HAP-1 (cell line): ENCODE results near the gene ZNHIT1.
"Not testable (repeated sequence)": the region's sequence is repeated elsewhere in the genome, so short reads cannot be mapped to it uniquely, and the experiment has no call there.

Source experiments
- DNase-seq, 2 experiments: peaks; one replicate each; pipeline ENCODE4 v3.0.0-alpha.2; 2016 to 2020; ENCODE audit warnings: low spot score in 2 of 2
- H3K27me3 ChIP-seq: fragments of 250-450 bp; sonication (Bioruptor Pico); 2 replicates; pipeline ENCODE4 v1.5.1; 2020; ENCODE audit warnings: low read depth, mild to moderate bottlenecking, moderate library complexity
- H3K36me3 ChIP-seq: fragments of 250-450 bp; sonication (Bioruptor Pico); replicated peaks from 2 replicates; pipeline ENCODE4 v1.5.1; 2020; ENCODE audit warnings: mild to moderate bottlenecking
- H3K4me1 ChIP-seq: fragments of 250-450 bp; sonication (Bioruptor Pico); 2 replicates; pipeline ENCODE4 v1.5.1; 2020; ENCODE audit warnings: mild to moderate bottlenecking
- H3K4me3 ChIP-seq: fragments of 250-450 bp; sonication (Bioruptor Pico); 2 replicates; pipeline ENCODE4 v1.5.1; 2020; ENCODE audit warnings: mild to moderate bottlenecking, moderate library complexity
- H3K9me3 ChIP-seq: fragments of 250-450 bp; sonication (Bioruptor Pico); 2 replicates; pipeline ENCODE4 v1.5.1; 2020; ENCODE audit warnings: mild to moderate bottlenecking, moderate library complexity
- in situ Hi-C: fragments of 300-500 bp; cut with MboI; formaldehyde crosslinking; loops from 3 replicates; pipeline ENCODE4 v1.14.3; 2020; ENCODE audit warnings: low sequenced_read_pairs, inconsistent platforms, mixed read lengths

Gene ZNHIT1

GRCh38 chr7:101250324-101250723 is 32.4 kb downstream of the ZNHIT1 start:
- DNase-seq = no peak
- Histone ChIP-seq H3K36me3 (peaks cover 14% of the 10 kb centered on the region), H3K9me3 (no peaks in the 10 kb centered on the region), H3K27me3 (no peaks in the 10 kb centered on the region), H3K4me3 (no peak overlapping the region; the same call in 1 of the 2 replicates), H3K4me1 (peaks cover 7% of the 10 kb centered on the region)
- in situ Hi-C loops = no loop called here

DNA sequence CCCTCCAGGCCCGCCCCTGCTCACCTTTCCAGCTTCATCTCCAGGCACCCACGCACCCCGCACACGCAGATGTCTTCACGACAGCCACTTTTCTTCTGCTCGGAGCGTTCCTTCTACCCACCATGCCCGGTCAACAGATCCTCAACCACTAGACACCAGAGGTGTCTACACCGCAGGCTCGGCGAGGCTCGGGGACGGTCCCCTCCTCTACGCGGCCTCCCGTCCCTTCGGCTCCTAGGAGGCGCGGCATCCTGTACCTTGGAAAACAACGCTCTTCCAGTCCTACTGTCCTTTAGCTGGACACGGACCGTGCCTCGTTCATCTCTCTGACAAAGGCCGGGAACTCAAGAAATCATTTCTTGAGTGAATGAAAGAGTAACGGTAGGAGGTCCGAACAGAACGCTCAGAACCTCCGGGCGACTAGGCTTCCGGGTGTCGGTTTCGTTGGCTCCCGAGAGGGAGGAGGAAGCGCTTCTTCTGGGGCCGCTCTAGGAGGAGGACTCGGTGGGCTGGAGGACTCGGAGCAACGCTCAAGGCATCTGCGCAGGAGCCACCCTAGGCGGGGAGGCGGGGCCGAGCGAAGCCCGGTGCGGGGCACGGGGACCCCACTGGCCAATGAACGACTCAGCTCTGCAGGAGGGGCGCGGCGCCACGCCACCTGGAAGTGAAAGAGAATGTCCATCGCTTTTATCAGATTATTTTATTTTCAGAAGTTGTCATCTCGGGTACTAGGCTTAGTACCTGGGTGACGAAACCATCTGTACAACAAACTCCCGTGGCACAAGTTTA is 34.1 kb downstream of the ZNHIT1 start:
- Histone ChIP-seq H3K4me1 (peaks cover 3% of the 10 kb centered on the region), H3K36me3 (peaks cover 10% of the 10 kb centered on the region; the same call in 1 of the 2 replicates), H3K4me3 (peak overlapping the region; percentile 94), H3K9me3 (no peaks in the 10 kb centered on the region), H3K27me3 (no peaks in the 10 kb centered on the region)
- in situ Hi-C loops = no loop called here
- DNase-seq = peak; percentile 92 to 100

- H3K36me3 ChIP-seq, DNase-seq, H3K4me3 ChIP-seq, H3K27me3 ChIP-seq, H3K9me3 ChIP-seq, in situ Hi-C loops, H3K4me1 ChIP-seq: not testable (repeated sequence)
Observed at GRCh38 chr7:101253199-101253598, 35.2 kb downstream of the ZNHIT1 start.

DNA sequence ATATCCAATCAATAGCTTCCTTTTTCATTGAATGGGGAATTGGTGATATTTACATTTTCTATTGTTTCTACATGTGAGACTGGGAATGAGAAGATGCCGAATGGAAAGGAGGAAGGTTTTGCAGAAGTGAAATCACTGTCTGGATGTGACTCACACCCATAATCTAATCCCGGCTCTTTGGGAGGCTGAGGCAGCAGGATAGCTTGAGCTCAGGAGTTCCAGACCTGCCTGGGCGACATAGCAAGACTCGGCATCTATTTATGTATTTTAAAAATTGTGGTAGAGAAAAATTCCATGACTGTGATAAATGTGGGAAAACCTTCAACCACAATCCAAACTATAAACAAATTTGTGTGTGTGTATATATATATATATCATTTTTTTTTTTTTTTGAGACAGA is 37.8 kb downstream of the ZNHIT1 start:
- peaks cover 3% of the 10 kb centered on the region for H3K4me1 ChIP-seq
- H3K36me3 ChIP-seq = peaks cover 3% of the 10 kb centered on the region; the same call in 1 of the 2 replicates
- no peaks in the 10 kb centered on the region for H3K9me3 ChIP-seq
- DNase-seq = no peak
- H3K4me3 ChIP-seq = no peak overlapping the region
- no peaks in the 10 kb centered on the region for H3K27me3 ChIP-seq
- in situ Hi-C loops = no loop called here

GRCh38 chr7:101258243-101258731 is 40.3 kb downstream of the ZNHIT1 start:
- in situ Hi-C loops = no loop called here
- Histone ChIP-seq H3K27me3 (no peaks in the 10 kb centered on the region), H3K4me3 (no peak overlapping the region), H3K36me3 (no peaks in the 10 kb centered on the region), H3K4me1 (no peaks in the 10 kb centered on the region), H3K9me3 (no peaks in the 10 kb centered on the region)
- DNase-seq = no peak

GRCh38 chr7:101264102-101264706 is 46.2 kb downstream of the ZNHIT1 start:
- H3K4me3 ChIP-seq, DNase-seq, H3K27me3 ChIP-seq, H3K9me3 ChIP-seq, H3K4me1 ChIP-seq, in situ Hi-C loops, H3K36me3 ChIP-seq: not testable (repeated sequence)

- peaks cover 5% of the 10 kb centered on the region for H3K4me1 ChIP-seq
- in situ Hi-C loops = no loop called here
- DNase-seq = no peak
- no peaks in the 10 kb centered on the region for H3K27me3 ChIP-seq
- no peaks in the 10 kb centered on the region for H3K9me3 ChIP-seq
- no peaks in the 10 kb centered on the region for H3K36me3 ChIP-seq
- H3K4me3 ChIP-seq = no peak overlapping the region
Observed at GRCh38 chr7:101265622-101266516, 47.9 kb downstream of the ZNHIT1 start.

- Histone ChIP-seq H3K36me3 (no peaks in the 10 kb centered on the region), H3K9me3 (no peaks in the 10 kb centered on the region), H3K4me1 (peaks cover 34% of the 10 kb centered on the region), H3K4me3 (no peak overlapping the region), H3K27me3 (no peaks in the 10 kb centered on the region)
- DNase-seq = no peak
- in situ Hi-C loops = no loop called here
Observed at GRCh38 chr7:101269664-101270063, 51.7 kb downstream of the ZNHIT1 start.

DNA sequence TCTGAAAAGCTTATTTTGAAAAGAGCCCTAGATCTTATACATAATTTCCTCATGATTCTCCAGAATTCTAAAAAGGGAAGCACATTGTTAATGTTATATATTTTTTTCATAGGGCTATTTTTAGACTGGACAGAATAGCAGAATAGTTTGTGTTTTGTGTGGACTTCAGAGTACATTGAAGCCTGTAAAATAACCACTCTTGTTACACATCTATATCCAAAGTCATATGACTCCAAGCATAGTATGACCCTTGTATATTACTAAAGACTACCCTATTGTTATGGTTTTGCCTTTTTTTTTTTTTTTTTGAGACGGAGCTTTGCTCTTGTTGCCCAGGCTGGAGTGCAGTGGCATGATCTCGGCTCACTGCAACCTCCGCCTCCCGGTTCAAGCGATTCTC is 53.1 kb downstream of the ZNHIT1 start:
- Histone ChIP-seq H3K27me3 (no peaks in the 10 kb centered on the region), H3K9me3 (no peaks in the 10 kb centered on the region), H3K36me3 (no peaks in the 10 kb centered on the region), H3K4me1 (peaks cover 34% of the 10 kb centered on the region), H3K4me3 (no peak overlapping the region)
- peak in 1 of 2 experiments; percentile 61 for DNase-seq
- in situ Hi-C loops = no loop called here

DNA sequence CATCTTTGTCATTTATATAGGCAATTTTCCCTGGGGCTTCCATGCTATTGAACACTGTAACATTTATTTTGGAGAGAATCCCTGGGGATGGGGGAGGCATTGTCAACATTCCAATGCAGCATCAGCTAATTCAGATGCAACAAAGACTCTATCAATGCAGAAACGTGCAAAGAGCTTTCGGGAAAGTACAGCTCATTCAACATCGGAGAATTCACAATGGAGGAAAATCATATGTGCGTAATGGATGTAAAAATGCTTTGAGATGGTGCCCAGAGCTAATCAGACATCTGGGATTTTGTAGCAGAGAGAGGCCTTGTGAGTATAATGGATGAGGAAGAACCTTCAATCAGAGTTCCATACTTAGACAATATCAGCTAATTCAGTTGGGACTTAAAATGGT is 55.2 kb downstream of the ZNHIT1 start:
- Histone ChIP-seq H3K4me1 (peaks cover 34% of the 10 kb centered on the region), H3K4me3 (no peak overlapping the region), H3K36me3 (no peaks in the 10 kb centered on the region), H3K9me3 (no peaks in the 10 kb centered on the region), H3K27me3 (no peaks in the 10 kb centered on the region)
- in situ Hi-C loops = no loop called here
- DNase-seq = peak; percentile 87 to 98
